GM18873 (cell line): ENCODE data around the gene ZNRF3.
"Not testable (repeated sequence)": the region's sequence is repeated elsewhere in the genome, so short reads cannot be mapped to it uniquely, and the experiment has no call there.

Experiments used
- ATAC-seq: cut with Tn5 transposase; IDR thresholded peaks from one replicate; pipeline ENCODE4 v1.9.1; 2021; ENCODE audit warnings: mild to moderate bottlenecking, moderate library complexity, moderate number of reproducible peaks; ENCODE audit not compliant: unreplicated experiment, low FRiP score

ZNRF3 gene

DNA sequence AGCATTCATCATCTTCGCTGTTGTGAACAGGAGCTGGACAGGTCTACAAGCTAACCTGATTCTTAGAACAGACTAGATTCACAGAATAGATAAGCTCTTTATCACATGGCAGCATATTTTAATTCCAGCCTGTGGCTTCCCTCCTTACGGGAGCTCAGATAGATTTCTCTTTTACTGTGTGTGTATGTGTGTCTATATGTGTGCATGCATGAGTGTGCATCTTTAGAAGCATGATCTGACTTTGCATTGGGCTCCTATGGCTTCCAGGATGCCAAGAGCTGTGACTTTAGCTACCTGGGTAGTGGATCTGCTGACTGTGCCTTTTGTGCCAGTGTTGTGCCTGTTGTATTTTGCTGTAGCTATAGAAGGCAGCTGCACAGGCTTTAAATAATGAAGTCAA, 44.3 kb downstream of the ZNRF3 start:
- no peak for ATAC-seq

DNA sequence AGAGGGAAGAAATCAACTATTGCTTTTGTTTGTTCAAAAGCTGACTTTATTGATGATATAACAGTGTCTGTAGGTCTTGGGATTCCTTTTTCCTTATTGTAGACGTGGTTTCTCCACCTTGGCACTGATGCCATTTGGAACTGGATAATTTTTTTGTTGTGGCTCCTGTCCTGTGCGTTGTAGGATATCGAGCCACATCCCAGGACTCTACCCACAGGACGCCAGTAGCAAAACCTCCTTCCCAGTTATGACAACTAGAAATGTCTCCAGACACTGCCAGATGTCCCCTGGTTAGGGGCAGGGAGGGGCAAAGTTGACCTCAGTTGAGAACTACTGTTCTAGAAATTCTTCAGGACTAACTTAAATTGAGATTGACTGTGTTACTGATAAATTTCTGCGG, 45.8 kb downstream of the ZNRF3 start:
- no peak for ATAC-seq

DNA sequence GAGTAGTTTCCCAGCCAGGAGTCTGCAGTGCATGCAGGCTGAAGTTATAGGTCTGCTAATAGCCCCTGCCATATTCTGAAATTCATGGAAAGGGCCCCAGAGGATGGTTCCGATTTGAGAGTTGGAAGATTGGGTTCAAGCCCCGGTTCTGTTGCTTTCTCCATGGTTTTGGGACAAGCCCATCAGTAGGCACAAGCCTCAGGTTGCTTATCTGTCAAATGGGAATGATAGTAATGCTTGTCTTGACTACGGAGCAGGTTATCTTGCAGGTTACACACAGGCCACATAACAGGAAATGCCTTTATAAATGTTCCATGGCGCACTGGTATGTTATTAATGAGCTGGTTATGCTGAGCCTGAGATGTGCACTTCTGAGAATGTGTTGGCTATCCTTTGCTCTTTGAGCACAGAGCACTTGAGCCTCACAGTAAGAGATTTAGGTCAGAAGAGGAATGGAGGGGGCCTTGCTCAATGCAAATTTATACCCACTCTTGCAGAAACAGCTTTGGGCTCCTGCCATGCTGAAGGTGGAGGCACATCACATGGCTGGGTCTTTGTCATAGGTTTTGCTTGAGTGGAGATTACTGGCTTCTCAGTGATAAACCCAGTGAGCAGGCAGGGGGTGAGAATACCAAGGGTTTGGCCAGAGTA, 47.1 kb downstream of the ZNRF3 start:
- no peak for ATAC-seq

DNA sequence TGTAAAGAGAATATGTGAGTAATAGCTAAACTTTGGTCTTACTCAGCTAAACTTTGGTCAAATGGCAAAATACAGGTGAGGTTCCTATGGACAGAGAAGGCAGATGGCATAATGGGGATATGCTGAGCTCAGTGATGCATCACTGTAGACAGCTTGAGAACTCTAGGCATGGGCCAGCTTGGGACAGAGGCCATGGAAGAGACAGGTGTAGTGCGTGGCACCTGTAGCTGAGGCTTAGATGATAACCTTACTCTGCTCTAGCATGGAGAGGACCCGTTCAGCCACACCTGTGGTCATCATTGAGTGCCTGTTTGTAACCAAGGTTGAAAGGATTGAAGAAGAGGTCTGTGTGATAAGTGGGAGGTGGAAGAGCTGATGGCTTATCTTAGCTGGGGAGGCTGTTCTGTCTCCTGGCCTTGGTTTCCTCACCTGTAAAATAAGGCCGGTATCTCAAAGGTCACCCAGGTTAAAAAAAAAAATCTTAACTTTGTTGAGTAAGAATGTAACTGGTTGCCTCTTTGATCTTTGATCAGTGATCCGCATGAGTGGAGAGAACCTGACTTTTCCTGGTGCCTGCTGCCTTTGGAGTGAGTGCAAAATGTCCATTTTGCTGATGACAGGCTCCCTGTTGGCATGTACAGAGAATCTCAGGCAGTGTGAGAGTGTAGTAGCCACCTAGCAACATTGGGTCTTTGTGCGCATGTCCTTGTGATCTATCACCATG, 48.6 kb downstream of the ZNRF3 start:
- ATAC-seq, result no peak

DNA sequence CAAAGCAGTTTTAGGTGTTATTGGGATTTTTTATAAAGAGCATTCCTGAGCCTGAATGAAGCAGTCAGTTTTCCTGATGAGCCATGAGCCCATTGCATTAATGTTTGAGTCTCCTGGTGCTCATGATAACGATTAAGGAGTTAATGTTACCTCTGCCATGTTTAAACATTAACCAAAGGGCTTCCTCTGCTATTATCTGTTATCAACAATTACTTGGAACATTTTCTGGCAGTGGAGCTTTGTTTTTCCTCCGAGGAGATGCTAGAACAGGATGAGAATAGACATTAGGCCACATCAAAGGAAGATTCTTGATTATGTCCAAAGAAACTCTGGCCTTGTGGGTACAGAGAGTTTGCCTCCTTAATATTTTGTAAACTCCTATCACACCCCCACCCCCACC, 49.9 kb downstream of the ZNRF3 start:
- ATAC-seq, result no peak

DNA sequence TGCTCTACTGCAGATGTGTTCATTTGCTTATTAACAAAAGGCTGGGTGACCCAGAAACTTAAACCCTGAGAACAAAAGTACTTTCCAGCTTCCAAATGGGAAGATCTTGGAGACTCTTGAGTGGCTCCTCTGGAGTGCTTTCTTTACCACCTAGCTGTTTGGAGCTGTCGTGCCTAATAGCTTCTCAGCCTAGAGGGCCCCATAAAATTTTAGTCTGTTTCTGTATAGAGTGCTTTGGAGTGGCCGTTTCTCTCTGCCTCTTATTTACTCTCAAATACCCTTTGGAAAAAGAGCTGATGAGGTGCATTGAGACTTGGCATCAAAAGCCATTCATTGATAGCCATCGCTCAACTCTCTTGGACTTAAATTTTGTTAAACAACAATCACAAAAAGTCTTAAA, 50.7 kb downstream of the ZNRF3 start:
- ATAC-seq, result no peak

DNA sequence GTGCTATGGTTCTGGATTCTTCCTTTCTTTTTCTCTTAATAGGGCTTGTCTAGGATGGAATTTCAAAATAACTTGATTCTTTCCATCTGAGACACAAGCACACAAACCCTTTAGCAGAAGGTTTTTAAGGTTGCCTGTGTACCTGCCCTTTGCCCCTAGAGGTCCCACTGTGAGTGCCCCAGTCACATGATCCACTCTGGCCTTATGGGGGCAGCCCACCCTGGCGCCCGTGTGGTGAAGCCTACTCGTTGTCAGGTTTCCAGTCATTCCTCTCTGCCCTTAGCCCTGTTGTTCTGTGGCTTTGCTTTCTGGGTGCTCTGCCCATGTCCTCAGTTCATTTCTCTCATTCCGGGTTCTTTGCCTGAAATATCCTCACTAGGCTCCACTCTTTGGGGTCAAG, 51.8 kb downstream of the ZNRF3 start:
- no peak for ATAC-seq

DNA sequence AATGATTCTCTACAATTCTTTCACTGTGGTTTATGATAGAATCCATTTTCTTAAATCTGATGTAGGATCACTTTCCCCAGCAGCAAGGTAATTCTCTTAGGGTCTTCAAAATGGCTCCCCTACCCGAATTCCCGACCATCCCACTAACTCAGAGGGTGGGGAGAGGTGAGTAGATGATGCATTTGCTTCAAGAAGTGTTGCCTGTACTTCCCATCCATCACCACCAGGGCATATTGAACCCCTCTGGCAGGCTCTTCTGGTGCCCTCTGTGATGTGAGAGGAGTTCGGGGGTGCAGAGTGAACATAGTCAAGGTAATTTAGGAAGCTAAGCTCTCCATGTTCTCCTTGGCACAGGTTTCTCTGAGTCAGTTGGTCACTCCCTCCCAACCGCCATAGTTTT, 52.3 kb downstream of the ZNRF3 start:
- no peak for ATAC-seq

DNA sequence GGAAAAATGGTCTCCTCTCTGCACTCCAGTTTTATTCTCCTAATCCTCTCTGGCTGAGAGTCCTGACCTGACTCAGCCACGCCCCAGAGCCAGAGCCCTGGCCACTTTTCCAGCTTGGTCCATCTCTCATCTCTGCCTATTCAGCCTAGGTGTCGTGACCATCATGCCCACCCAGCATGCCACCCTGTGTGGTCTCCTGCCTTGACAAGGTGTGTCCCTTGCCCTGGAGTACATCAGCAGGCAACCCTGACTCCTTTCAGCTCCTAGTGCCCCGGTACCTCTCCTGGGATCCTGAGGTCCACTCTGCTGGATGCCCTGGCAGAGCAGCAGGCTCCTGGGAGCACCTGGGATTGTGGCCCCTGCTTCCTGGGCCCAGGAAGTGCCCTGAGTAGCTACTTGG, 52.8 kb downstream of the ZNRF3 start:
- no peak for ATAC-seq

DNA sequence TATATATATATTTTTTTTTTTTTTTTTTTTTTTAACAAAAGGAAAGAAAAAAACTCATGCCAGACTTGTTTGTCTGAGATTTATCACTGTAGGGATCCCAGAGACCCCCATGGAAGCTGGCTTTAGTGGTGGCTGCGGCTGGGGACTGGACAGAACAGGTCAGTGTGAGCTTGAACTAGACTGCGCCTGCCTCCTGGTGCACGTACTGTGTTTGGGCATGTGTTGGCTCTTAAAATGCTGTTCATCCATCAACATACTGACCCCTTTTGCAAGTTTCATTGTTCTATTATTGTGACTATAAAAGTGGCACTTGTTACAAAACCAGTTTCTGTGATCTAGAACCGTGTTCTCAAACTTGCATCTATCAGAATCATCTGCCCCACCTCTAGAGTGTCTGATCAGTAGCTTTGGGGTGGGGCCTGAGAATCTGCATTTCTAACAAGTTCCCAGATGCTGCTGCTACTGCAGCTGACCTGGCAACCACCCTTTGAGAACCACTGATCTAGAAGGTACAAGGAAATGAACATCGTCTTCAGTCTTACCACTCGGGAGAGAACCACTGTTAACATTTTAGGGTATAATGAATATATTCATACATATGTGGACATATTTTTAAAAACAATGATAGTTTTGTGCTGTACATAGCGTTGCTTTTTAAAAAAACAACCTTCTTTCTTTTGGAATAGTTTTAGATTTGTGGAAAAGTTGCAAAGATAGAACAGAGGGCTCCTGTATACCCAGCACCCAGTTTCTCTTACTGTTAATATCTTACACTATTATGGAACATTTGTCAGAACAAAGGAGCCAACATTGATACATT, 54.0 kb downstream of the ZNRF3 start:
- no peak for ATAC-seq

DNA sequence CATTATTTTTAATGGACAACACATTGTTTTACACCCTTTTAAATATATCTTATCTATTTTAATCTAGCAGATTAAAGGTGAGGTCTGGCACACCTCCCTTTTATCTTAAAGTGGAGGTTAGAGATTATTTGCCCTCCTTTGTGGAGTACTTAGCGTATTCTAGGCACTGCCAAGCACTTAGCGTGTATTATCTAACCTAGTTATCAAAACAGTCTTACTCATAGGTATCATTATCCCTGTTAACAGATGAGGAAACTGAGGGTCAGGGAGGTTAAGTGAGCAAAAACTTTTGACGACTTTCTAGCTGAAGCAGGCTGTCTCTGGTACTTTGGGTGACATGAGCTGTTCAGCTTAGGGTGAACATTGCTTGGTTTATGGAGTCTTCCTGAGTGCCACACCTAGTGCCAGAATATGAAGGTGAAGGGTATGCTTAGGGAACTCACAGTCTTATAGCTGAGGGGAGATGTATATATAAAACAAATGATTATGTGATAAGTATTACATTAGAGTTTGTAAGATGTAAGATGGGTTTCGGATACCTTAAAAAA, 55.0 kb downstream of the ZNRF3 start:
- ATAC-seq, result no peak

DNA sequence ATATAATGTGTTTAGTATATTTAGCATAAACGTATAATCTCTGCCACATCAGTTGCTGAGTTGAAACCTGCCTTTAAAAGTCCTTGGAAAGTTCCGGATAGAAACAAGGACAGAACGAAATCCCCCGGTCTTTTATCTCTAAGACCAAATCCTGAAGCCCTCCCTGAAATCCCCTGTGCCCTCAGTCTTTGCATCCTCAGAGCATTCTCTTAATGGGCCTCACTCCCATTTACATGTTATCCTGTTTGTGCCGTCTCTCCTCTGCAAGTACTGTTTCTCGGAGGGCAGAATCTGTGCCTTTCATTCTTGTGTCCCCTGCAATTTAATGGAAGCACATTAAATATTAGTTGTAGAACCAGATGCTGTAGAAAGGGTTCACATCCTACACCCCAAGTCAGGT, 56.0 kb downstream of the ZNRF3 start:
- no peak for ATAC-seq

DNA sequence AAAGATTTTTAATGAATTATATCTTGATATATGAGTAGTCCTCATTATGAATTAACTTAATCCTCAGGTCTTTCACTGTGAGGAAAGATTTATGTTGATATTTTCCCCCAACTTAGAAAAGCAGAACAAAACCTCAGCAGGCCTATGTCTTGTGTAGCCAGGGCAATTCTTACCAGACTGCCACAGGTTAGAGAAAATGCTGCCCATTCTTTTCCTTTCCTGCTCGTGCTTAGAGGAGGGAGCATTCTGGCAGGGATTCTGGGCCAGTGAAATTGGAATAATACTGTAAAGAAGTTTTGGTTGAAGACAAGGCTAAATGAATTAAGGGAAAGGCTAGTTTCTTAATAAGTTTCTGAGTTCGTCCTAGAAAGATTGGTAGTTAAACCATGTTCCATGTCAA, 56.6 kb downstream of the ZNRF3 start:
- no peak for ATAC-seq

DNA sequence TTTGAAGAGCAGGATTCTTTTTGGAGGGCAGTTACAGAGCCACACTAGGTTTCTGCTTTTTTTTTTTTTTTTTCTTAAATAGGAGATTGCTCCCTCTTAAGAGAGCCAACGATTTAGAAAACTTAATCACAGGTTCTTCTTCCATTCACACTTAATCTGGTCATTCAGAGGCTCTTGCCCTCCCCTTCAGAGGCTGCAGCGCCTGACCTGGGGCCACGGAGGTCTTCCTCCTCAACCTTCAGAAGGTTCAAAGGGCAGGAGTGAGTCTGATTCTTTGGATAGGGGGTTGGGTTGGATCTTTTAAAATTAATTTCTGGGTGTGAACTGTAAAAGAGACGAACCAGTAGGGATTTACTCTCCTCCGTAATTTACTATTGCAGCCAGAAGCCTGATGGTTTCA, 57.1 kb downstream of the ZNRF3 start:
- no peak for ATAC-seq

DNA sequence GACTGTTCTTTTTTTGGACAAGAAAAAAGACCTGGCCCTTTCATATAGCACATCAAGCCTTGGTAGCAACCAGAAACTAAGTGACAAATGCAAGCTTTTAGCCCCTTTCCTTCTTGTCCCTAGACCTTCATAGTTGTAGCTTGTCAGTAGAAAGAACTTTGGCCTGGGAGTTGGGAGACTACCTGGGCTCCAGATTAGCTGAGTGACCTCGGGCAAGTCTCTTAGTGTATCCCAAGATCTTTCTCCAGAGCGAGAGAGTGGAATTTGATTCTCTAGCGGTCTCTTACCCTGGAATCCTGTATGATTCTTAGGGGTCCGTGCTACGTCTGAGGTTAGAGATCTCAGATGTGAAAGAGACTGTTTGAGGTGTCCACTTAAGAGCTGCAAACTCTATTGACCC, 59.0 kb downstream of the ZNRF3 start:
- ATAC-seq, result no peak

DNA sequence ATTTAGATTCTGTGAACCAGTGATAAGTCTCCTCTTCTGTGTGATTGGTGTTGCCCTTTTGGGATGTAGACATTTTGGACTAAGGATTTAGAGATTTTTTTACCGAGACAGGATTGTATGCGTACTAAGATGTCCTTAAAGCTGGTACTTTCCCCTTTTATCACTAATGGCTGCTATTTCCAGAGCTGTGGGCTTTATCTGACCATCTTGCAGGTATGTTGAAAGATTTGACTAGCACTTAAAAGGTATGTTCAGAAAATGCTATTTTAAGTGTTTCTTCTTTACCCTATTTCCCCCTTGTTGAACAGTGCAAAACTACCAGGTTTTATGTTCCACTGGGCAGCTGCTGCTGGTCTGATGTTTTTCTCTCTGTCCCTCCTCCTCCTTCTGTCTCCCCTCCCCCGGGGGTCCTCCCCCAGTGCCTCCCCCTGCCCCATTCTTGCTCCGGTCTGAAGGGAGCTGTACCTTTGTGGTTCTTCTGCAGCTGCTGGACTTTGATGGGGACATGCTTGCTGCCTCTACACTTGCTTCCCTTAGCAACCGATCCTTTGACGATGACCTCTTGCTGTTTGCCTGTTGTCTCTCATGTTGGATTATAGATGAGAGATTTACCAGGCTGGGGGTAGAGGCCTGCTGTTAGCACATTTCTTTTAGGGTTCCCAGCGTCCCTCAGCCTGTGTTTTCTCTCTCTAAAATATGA, 59.6 kb downstream of the ZNRF3 start:
- ATAC-seq, result no peak

DNA sequence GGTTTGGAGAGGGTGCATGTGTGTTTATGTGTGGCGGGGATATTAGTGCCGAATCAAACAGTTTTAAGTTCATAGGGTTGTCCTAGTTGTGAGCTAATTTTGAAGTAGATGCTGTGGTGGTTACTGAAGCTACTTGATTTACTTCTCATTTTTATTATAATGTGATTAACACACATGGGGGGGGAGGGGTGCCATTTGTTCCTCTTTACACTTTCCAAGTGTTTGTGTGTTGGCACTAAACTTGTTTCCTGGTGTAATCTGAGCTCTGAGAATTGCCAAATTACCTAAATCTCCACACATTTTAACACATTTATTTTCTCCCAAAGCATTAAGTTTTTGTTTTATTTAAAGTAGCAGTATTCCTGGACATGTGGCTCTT, 60.1 kb downstream of the ZNRF3 start:
- ATAC-seq, result no peak

DNA sequence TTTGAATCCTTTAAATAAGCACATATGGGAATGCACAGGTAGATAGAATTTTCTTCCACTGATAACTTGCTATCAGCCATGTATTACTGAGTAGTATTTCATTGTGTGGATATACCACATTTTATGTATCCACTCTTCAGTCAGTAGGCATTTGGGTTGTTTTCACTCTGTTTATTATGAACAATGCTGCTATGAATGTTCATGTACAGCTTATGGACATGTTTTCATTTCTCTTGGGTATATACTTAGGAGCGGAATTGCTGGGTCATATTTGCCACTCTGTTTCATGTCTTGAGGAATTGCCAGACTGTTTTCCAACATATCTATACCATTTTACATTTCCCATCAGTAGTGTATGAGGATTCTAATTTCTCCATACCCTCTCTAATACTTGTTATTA, 63.8 kb downstream of the ZNRF3 start:
- no peak for ATAC-seq

DNA sequence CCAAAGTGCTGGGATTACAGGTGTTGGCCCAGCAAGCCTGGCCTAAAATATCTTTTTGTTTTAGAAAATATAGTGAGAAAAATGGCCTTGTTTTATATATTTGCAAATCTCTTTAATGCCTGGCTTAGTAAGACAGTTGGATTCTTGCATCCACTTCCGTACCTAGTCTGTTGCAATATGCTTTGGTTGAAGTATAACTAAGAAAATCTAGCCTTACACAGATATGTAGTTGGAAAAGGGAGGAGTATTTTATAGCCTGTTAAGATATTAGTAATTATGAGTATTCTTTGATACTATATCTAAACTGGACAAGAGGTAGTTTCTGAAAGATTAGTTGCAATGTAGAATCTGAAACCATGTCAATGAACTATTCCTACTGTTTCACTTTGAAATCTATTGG, 65.1 kb downstream of the ZNRF3 start:
- ATAC-seq, result no peak

DNA sequence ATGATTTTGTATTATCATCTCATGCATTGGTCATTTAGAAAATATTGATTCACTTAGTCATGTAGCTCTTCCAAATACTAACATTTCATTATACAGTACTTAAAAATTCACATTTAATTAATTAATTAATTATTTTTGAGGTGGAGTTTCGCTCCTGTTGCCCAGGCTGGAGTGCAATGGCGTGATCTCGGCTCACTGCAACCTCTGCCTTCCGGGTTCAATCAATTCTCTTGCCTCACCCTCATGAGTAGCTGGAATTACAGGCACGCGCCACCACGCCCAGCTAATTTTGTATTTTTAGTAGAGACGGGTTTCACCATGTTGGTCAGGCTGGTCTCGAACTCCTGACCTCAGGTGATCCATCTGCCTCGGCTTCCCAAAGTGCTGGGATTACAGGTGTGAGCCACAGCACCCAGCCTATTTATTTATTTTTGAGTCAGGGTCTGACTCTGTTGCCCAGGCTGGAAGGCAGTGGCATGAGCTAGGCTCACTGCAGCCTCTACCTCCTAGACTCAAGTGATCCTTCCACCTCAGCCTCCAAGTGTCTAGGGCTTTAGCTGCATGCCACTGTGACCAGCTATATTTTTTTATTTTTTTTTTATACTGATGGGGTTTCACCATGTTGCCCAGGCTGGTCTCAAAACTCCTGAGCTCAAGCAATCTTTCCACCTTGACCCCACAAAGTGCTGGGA, 65.6 kb downstream of the ZNRF3 start:
- not testable (repeated sequence) for ATAC-seq
